ENCODE measurements around the gene VPS35L.

VPS35L gene

DNA sequence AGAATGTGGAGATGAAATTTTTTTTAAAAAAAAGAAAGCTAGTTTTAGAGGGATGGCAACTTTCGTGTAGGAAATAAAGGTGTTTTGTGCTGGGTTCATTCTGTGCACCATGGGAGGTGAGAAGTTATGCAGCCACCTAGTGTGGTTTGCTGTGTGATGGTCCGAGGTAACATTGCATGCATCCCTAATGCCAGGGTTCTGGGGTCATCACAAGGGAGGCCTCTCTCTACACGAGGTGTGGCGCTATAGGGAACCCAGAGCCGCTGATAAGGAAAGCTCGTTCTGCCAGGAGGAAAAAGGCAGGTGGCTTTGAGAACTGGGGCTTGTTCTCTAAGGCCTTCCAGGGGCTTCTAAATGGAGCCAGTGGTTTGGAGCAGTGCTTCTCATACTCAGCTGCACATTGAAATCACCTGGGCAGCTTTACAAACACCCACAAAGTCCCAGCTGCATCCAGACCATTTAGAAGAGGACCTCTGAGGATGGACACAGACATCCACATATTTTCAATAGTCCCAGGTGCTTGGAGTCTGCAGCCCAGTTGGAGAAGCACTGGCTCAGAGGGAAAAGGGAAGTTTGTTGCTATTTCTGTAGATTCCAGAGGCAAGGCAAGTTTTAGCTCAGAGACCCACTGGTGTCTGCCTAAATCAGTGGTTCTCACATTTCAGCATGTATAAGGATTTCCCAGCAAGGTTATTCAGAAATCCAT lies 43.5 kb downstream of the VPS35L start:
- no peaks in the 10 kb centered on the region for H3K79me2 ChIP-seq (ENCODE audit: control insufficient read depth, insufficient read depth, low read length)
- no peak overlapping the region for H4K5ac ChIP-seq (ENCODE audit: low read length)
- H3K18ac ChIP-seq (ENCODE audit: low read length), result no peak overlapping the region
- H2AK5ac ChIP-seq (ENCODE audit: low read length), result no peak overlapping the region
- no peak overlapping the region for H3K4me3 ChIP-seq (ENCODE audit: low read length)
- no peak overlapping the region for H3K27ac ChIP-seq (ENCODE audit: low read depth, low read length)
- H2BK5ac ChIP-seq (ENCODE audit: low read length), result no peak overlapping the region
- H3K23ac ChIP-seq (ENCODE audit: low read length), result no peak overlapping the region
- H4K8ac ChIP-seq (ENCODE audit: low read depth, low read length), result no peak overlapping the region
- no peaks in the 10 kb centered on the region for H3K79me1 ChIP-seq (ENCODE audit: low read length)
- WGBS (ENCODE audit: extremely low coverage, insufficient coverage, low lambda C conversion rate), result 100% methylated on average over 1 of the region's 6 CpGs
- no peaks in the 10 kb centered on the region for H3K4me1 ChIP-seq (ENCODE audit: control insufficient read depth, low read depth, low read length)
- no peak overlapping the region for H3K4me2 ChIP-seq (ENCODE audit: low read length)
- H3K36me3 ChIP-seq (ENCODE audit: control insufficient read depth, insufficient read depth, low read length), result no peaks in the 10 kb centered on the region
- no peak for DNase-seq
- no peak overlapping the region for H2BK120ac ChIP-seq (ENCODE audit: low read depth, low read length)
- no peak overlapping the region for H3K9ac ChIP-seq (ENCODE audit: low read length)
- no peaks in the 10 kb centered on the region for H3K27me3 ChIP-seq (ENCODE audit: insufficient read depth, low read length, poor library complexity)
- H3K4ac ChIP-seq (ENCODE audit: low read depth, low read length), result no peak overlapping the region
- H3K56ac ChIP-seq (ENCODE audit: low read length), result no peak overlapping the region
- H2BK15ac ChIP-seq (replicated peaks; ENCODE audit: low read depth), result no peak overlapping the region

DNA sequence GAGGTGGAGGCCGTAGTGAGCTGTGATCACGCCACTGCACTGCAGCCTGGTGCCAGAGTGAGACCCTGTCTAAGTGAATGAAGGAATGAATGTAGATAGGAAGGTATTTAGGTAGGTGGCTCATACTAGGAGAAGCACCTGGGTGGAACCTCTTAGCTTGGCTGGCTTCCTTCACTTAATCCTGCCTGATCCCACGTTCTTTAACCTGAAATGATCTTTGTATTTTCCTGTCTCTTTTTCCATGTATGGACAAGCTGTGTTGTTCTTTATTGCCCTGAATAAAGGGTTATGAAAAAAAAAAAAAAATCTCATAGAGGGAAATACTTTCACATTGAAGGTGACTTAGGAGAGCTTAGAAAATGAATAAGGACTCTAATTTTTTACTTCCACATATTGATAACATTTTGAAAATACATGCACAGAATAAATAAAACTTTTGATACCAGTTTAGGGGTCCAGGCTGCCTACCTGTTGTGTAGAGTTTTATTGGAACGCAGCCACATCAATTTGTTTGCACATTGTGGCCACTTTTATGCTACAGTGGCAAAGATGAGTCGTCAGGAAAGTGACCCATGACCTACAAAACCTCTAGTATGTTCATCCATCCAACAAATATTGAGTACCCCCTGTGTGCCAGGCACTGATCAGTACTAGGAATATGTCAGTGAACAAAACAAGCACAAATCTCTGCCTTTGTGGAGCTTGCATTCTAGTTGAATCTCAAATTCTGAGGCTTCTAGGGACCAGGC lies 44.6 kb downstream of the VPS35L start:
- Histone ChIP-seq H3K79me1 (ENCODE audit: low read length) (no peaks in the 10 kb centered on the region), H3K4me3 (ENCODE audit: low read length) (no peak overlapping the region), H3K56ac (ENCODE audit: low read length) (no peak overlapping the region), H3K27ac (ENCODE audit: low read depth, low read length) (no peak overlapping the region), H3K18ac (ENCODE audit: low read length) (no peak overlapping the region), H2BK5ac (ENCODE audit: low read length) (no peak overlapping the region), H4K8ac (ENCODE audit: low read depth, low read length) (no peak overlapping the region), H4K5ac (ENCODE audit: low read length) (no peak overlapping the region), H2BK120ac (ENCODE audit: low read depth, low read length) (no peak overlapping the region), H3K27me3 (ENCODE audit: insufficient read depth, low read length, poor library complexity) (no peaks in the 10 kb centered on the region), H2AK5ac (ENCODE audit: low read length) (no peak overlapping the region), H3K36me3 (ENCODE audit: control insufficient read depth, insufficient read depth, low read length) (no peaks in the 10 kb centered on the region), H3K9ac (ENCODE audit: low read length) (no peak overlapping the region), H3K4me1 (ENCODE audit: control insufficient read depth, low read depth, low read length) (no peaks in the 10 kb centered on the region), H3K4ac (ENCODE audit: low read depth, low read length) (no peak overlapping the region), H2BK15ac (replicated peaks; ENCODE audit: low read depth) (no peak overlapping the region), H3K79me2 (ENCODE audit: control insufficient read depth, insufficient read depth, low read length) (no peaks in the 10 kb centered on the region), H3K4me2 (ENCODE audit: low read length) (no peak overlapping the region), H3K23ac (ENCODE audit: low read length) (no peak overlapping the region)
- DNase-seq, result no peak
- WGBS (ENCODE audit: extremely low coverage, insufficient coverage, low lambda C conversion rate), result no CpG with 5 or more reads among the region's 5 CpGs

DNA sequence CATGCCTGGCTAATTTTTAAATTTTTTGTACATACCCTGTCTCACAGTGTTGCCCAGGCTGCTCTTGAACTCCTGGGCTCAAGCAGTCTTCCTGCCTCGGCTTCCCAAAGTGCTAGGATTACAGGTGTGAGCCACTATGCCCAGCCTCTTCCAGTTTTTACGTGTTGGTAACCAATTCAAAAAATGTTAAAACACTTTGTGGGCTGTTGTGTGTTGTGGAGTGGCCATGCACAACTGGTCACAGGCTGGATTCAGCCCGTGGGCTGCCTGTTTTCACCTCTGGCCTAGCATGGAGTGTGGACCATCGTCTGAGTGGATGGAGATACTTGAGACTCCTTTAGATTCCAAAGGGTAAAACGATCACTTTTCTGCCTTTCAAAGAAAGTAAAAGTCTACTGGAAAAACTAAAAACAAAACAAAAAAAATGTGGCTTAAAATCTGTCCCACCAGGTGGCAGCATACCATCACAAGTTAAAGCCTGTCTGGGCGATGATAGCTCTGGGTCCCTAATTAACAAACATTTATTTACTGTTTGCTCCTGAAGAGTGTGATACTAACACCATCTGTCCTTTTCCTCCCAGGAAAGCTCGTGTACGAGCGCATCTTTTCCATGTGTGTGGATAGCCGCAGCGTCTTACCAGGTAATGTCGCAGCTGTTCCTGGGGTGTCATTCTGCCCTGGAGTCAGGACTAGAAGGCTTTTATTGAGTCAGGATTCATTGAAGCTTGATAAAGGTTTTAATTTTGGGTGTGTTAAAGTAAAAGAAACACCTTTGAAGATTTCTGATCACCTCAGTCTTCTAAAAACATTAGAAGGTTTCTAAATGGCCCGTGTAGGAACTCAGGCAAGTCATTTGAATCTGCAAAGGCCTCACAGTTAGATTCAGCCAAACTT lies 45.8 kb downstream of the VPS35L start:
- Histone ChIP-seq H3K9ac (ENCODE audit: low read length) (no peak overlapping the region), H4K8ac (ENCODE audit: low read depth, low read length) (no peak overlapping the region), H2BK5ac (ENCODE audit: low read length) (no peak overlapping the region), H3K18ac (ENCODE audit: low read length) (no peak overlapping the region), H2AK5ac (ENCODE audit: low read length) (no peak overlapping the region), H3K79me2 (ENCODE audit: control insufficient read depth, insufficient read depth, low read length) (no peaks in the 10 kb centered on the region), H3K36me3 (ENCODE audit: control insufficient read depth, insufficient read depth, low read length) (no peaks in the 10 kb centered on the region), H3K56ac (ENCODE audit: low read length) (peak overlapping the region; percentile 47), H2BK15ac (replicated peaks; ENCODE audit: low read depth) (no peak overlapping the region), H3K4me2 (ENCODE audit: low read length) (no peak overlapping the region), H3K4me1 (ENCODE audit: control insufficient read depth, low read depth, low read length) (no peaks in the 10 kb centered on the region), H3K4me3 (ENCODE audit: low read length) (no peak overlapping the region), H3K79me1 (ENCODE audit: low read length) (no peaks in the 10 kb centered on the region), H2BK120ac (ENCODE audit: low read depth, low read length) (no peak overlapping the region), H3K27me3 (ENCODE audit: insufficient read depth, low read length, poor library complexity) (no peaks in the 10 kb centered on the region), H3K4ac (ENCODE audit: low read depth, low read length) (no peak overlapping the region), H4K5ac (ENCODE audit: low read length) (no peak overlapping the region), H3K27ac (ENCODE audit: low read depth, low read length) (no peak overlapping the region), H3K23ac (ENCODE audit: low read length) (no peak overlapping the region)
- WGBS (ENCODE audit: extremely low coverage, insufficient coverage, low lambda C conversion rate), result no CpG with 5 or more reads among the region's 13 CpGs
- peak; percentile 54 for DNase-seq

DNA sequence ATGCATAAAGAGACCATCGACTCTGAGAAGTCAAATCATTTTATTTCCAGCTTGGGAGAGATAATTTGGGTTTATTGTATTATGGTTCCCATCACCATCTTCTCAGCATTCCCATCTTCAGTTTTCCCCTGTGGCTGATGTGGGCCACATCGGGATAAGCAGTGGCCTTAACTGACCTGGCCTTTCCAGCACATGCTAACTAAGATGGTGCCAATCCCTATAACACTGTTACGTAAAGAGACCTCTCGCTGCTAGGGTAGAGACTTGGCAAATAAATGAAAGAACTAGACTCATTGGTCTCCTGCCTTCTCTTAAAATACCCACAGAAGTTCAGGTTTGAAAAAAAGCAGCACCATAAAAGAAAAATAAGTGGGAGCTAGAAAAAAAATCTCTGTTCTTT lies 49.4 kb downstream of the VPS35L start:
- H3K4me2 ChIP-seq (ENCODE audit: low read length), result no peak overlapping the region
- DNase-seq, result no peak
- H3K4me3 ChIP-seq (ENCODE audit: low read length), result no peak overlapping the region
- no CpG with 5 or more reads among the region's 4 CpGs for WGBS (ENCODE audit: extremely low coverage, insufficient coverage, low lambda C conversion rate)
- no peaks in the 10 kb centered on the region for H3K27me3 ChIP-seq (ENCODE audit: insufficient read depth, low read length, poor library complexity)
- no peak overlapping the region for H2BK15ac ChIP-seq (replicated peaks; ENCODE audit: low read depth)
- H2BK5ac ChIP-seq (ENCODE audit: low read length), result no peak overlapping the region
- H3K9ac ChIP-seq (ENCODE audit: low read length), result no peak overlapping the region
- H2AK5ac ChIP-seq (ENCODE audit: low read length), result no peak overlapping the region
- no peaks in the 10 kb centered on the region for H3K36me3 ChIP-seq (ENCODE audit: control insufficient read depth, insufficient read depth, low read length)
- H3K4ac ChIP-seq (ENCODE audit: low read depth, low read length), result no peak overlapping the region
- no peak overlapping the region for H3K27ac ChIP-seq (ENCODE audit: low read depth, low read length)
- H3K79me1 ChIP-seq (ENCODE audit: low read length), result no peaks in the 10 kb centered on the region
- H3K18ac ChIP-seq (ENCODE audit: low read length), result no peak overlapping the region
- no peak overlapping the region for H4K8ac ChIP-seq (ENCODE audit: low read depth, low read length)
- H2BK120ac ChIP-seq (ENCODE audit: low read depth, low read length), result no peak overlapping the region
- no peaks in the 10 kb centered on the region for H3K4me1 ChIP-seq (ENCODE audit: control insufficient read depth, low read depth, low read length)
- H3K79me2 ChIP-seq (ENCODE audit: control insufficient read depth, insufficient read depth, low read length), result no peaks in the 10 kb centered on the region
- no peak overlapping the region for H3K23ac ChIP-seq (ENCODE audit: low read length)
- H3K56ac ChIP-seq (ENCODE audit: low read length), result no peak overlapping the region
- H4K5ac ChIP-seq (ENCODE audit: low read length), result no peak overlapping the region

DNA sequence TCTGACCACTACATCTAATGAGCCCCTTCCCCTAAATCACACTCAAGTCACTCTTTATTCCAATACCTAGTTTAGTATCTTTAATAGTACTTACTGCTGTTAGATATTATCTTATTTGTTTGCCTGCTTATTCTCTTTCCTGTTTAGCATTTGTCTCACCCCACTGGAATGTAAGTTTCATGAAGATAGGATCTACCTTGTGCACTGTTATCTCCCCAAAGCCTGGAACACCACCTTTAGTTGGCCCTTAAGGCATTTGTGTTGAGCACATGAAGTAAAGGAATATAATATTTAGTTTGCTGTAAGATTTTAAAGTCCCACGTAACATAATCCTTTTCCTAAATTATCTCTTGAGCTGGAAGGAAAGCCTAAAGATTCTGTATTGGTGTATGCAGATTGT lies 50.2 kb downstream of the VPS35L start:
- Histone ChIP-seq H2BK15ac (replicated peaks; ENCODE audit: low read depth) (no peak overlapping the region), H3K36me3 (ENCODE audit: control insufficient read depth, insufficient read depth, low read length) (no peaks in the 10 kb centered on the region), H3K4me1 (ENCODE audit: control insufficient read depth, low read depth, low read length) (no peaks in the 10 kb centered on the region), H3K4me2 (ENCODE audit: low read length) (no peak overlapping the region), H3K56ac (ENCODE audit: low read length) (no peak overlapping the region), H3K4me3 (ENCODE audit: low read length) (no peak overlapping the region), H4K8ac (ENCODE audit: low read depth, low read length) (no peak overlapping the region), H3K9ac (ENCODE audit: low read length) (no peak overlapping the region), H2BK120ac (ENCODE audit: low read depth, low read length) (no peak overlapping the region), H2BK5ac (ENCODE audit: low read length) (no peak overlapping the region), H3K79me1 (ENCODE audit: low read length) (no peaks in the 10 kb centered on the region), H3K4ac (ENCODE audit: low read depth, low read length) (no peak overlapping the region), H4K5ac (ENCODE audit: low read length) (no peak overlapping the region), H3K79me2 (ENCODE audit: control insufficient read depth, insufficient read depth, low read length) (no peaks in the 10 kb centered on the region), H2AK5ac (ENCODE audit: low read length) (no peak overlapping the region), H3K27me3 (ENCODE audit: insufficient read depth, low read length, poor library complexity) (no peaks in the 10 kb centered on the region), H3K18ac (ENCODE audit: low read length) (no peak overlapping the region), H3K23ac (ENCODE audit: low read length) (no peak overlapping the region), H3K27ac (ENCODE audit: low read depth, low read length) (no peak overlapping the region)
- peak; percentile 38 for DNase-seq
- no CpG with 5 or more reads among the region's 1 CpG for WGBS (ENCODE audit: extremely low coverage, insufficient coverage, low lambda C conversion rate)

Measured in mesendoderm (in vitro differentiated cells).